Measurements from ENCODE around the gene AGAP3.

The AGAP3 gene

GRCh38 chr7:151150388-151150787 is 64.1 kb downstream of the AGAP3 start:
- no peaks in the 10 kb centered on the region for H3K4me1 ChIP-seq (ENCODE audit: insufficient read depth, low read length)
- peaks cover 31% of the 10 kb centered on the region for H3K27me3 ChIP-seq (ENCODE audit: insufficient read depth, low read length)
- H3K4me3 ChIP-seq (ENCODE audit: low read length), result no peak overlapping the region
- H3K36me3 ChIP-seq (ENCODE audit: insufficient read depth, low read depth, low read length), result no peaks in the 10 kb centered on the region
- no peak overlapping the region for H3K9ac ChIP-seq (ENCODE audit: low read depth, low read length)
- no peaks in the 10 kb centered on the region for H3K9me3 ChIP-seq (ENCODE audit: insufficient read depth, low read depth, low read length)
- H3K27ac ChIP-seq (ENCODE audit: low read length), result no peak overlapping the region

GRCh38 chr7:151152643-151153513 is 66.6 kb downstream of the AGAP3 start:
- no peaks in the 10 kb centered on the region for H3K36me3 ChIP-seq (ENCODE audit: insufficient read depth, low read depth, low read length)
- no peaks in the 10 kb centered on the region for H3K4me1 ChIP-seq (ENCODE audit: insufficient read depth, low read length)
- no peaks in the 10 kb centered on the region for H3K9me3 ChIP-seq (ENCODE audit: insufficient read depth, low read depth, low read length)
- no peak overlapping the region for H3K4me3 ChIP-seq (ENCODE audit: low read length)
- H3K27ac ChIP-seq (ENCODE audit: low read length), result no peak overlapping the region
- H3K27me3 ChIP-seq (ENCODE audit: insufficient read depth, low read length), result peaks cover 43% of the 10 kb centered on the region
- H3K9ac ChIP-seq (ENCODE audit: low read depth, low read length), result no peak overlapping the region

GRCh38 chr7:151157645-151158329 is 71.5 kb downstream of the AGAP3 start:
- Histone ChIP-seq H3K9ac (ENCODE audit: low read depth, low read length) (no peak overlapping the region), H3K27ac (ENCODE audit: low read length) (no peak overlapping the region), H3K4me1 (ENCODE audit: insufficient read depth, low read length) (no peaks in the 10 kb centered on the region), H3K36me3 (ENCODE audit: insufficient read depth, low read depth, low read length) (no peaks in the 10 kb centered on the region), H3K27me3 (ENCODE audit: insufficient read depth, low read length) (peaks cover 61% of the 10 kb centered on the region), H3K9me3 (ENCODE audit: insufficient read depth, low read depth, low read length) (no peaks in the 10 kb centered on the region), H3K4me3 (ENCODE audit: low read length) (no peak overlapping the region)

- no peaks in the 10 kb centered on the region for H3K9me3 ChIP-seq (ENCODE audit: insufficient read depth, low read depth, low read length)
- no peak overlapping the region for H3K27ac ChIP-seq (ENCODE audit: low read length)
- H3K27me3 ChIP-seq (ENCODE audit: insufficient read depth, low read length), result peaks cover 95% of the 10 kb centered on the region
- H3K4me3 ChIP-seq (ENCODE audit: low read length), result no peak overlapping the region
- no peaks in the 10 kb centered on the region for H3K4me1 ChIP-seq (ENCODE audit: insufficient read depth, low read length)
- H3K36me3 ChIP-seq (ENCODE audit: insufficient read depth, low read depth, low read length), result no peaks in the 10 kb centered on the region
- no peak overlapping the region for H3K9ac ChIP-seq (ENCODE audit: low read depth, low read length)
Measured at GRCh38 chr7:151161757-151162156, 75.5 kb downstream of the AGAP3 start.

GRCh38 chr7:151166629-151167196 is 80.4 kb downstream of the AGAP3 start:
- Histone ChIP-seq H3K9me3 (ENCODE audit: insufficient read depth, low read depth, low read length) (no peaks in the 10 kb centered on the region), H3K4me1 (ENCODE audit: insufficient read depth, low read length) (0 out of 2 replicates have a peak, but pooled peaks cover 3% of the 10 kb centered on the region), H3K27ac (ENCODE audit: low read length) (no peak overlapping the region), H3K9ac (ENCODE audit: low read depth, low read length) (no peak overlapping the region), H3K27me3 (ENCODE audit: insufficient read depth, low read length) (peaks cover 99% of the 10 kb centered on the region), H3K4me3 (ENCODE audit: low read length) (peak overlapping the region; percentile 59; the same call in 1 of the 2 replicates), H3K36me3 (ENCODE audit: insufficient read depth, low read depth, low read length) (no peaks in the 10 kb centered on the region)

GRCh38 chr7:151167197-151167961 is 81.1 kb downstream of the AGAP3 start, which contains the start of gene GBX1:
Gene GBX1 (minus strand): TSS chr7:151167694. CDS start chr7:151167548, 146 bp downstream.
- Histone ChIP-seq H3K27ac (ENCODE audit: low read length) (no peak within 1 kb of the TSS), H3K9ac (ENCODE audit: low read depth, low read length) (no peak within 1 kb of the TSS), H3K27me3 (ENCODE audit: insufficient read depth, low read length) (peaks cover 99% of the 10 kb centered on the region), H3K4me1 (ENCODE audit: insufficient read depth, low read length) (0 out of 2 replicates have a peak, but pooled peaks cover 3% of the 10 kb centered on the region), H3K36me3 (ENCODE audit: insufficient read depth, low read depth, low read length) (no peaks in the 10 kb centered on the region), H3K4me3 (ENCODE audit: low read length) (peak within 1 kb of the TSS; percentile 59), H3K9me3 (ENCODE audit: insufficient read depth, low read depth, low read length) (no peaks in the 10 kb centered on the region)

- Histone ChIP-seq H3K27ac (ENCODE audit: low read length) (no peak overlapping the region), H3K27me3 (ENCODE audit: insufficient read depth, low read length) (peaks cover 98% of the 10 kb centered on the region), H3K36me3 (ENCODE audit: insufficient read depth, low read depth, low read length) (no peaks in the 10 kb centered on the region), H3K9me3 (ENCODE audit: insufficient read depth, low read depth, low read length) (no peaks in the 10 kb centered on the region), H3K4me1 (ENCODE audit: insufficient read depth, low read length) (0 out of 2 replicates have a peak, but pooled peaks cover 3% of the 10 kb centered on the region), H3K9ac (ENCODE audit: low read depth, low read length) (no peak overlapping the region), H3K4me3 (ENCODE audit: low read length) (peak overlapping the region; percentile 59)
Measured at GRCh38 chr7:151168003-151168786, 81.9 kb downstream of the AGAP3 start.

GRCh38 chr7:151168787-151169162 is 82.5 kb downstream of the AGAP3 start:
- H3K9me3 ChIP-seq (ENCODE audit: insufficient read depth, low read depth, low read length), result no peaks in the 10 kb centered on the region
- H3K4me3 ChIP-seq (ENCODE audit: low read length), result no peak overlapping the region
- peaks cover 98% of the 10 kb centered on the region for H3K27me3 ChIP-seq (ENCODE audit: insufficient read depth, low read length)
- no peaks in the 10 kb centered on the region for H3K36me3 ChIP-seq (ENCODE audit: insufficient read depth, low read depth, low read length)
- H3K9ac ChIP-seq (ENCODE audit: low read depth, low read length), result no peak overlapping the region
- 0 out of 2 replicates have a peak, but pooled peaks cover 3% of the 10 kb centered on the region for H3K4me1 ChIP-seq (ENCODE audit: insufficient read depth, low read length)
- H3K27ac ChIP-seq (ENCODE audit: low read length), result no peak overlapping the region

GRCh38 chr7:151172273-151173141 is 86.2 kb downstream of the AGAP3 start:
- Histone ChIP-seq H3K4me1 (ENCODE audit: insufficient read depth, low read length) (0 out of 2 replicates have a peak, but pooled peaks cover 3% of the 10 kb centered on the region), H3K27ac (ENCODE audit: low read length) (no peak overlapping the region), H3K27me3 (ENCODE audit: insufficient read depth, low read length) (peaks cover 88% of the 10 kb centered on the region), H3K9me3 (ENCODE audit: insufficient read depth, low read depth, low read length) (no peaks in the 10 kb centered on the region), H3K36me3 (ENCODE audit: insufficient read depth, low read depth, low read length) (no peaks in the 10 kb centered on the region), H3K9ac (ENCODE audit: low read depth, low read length) (no peak overlapping the region), H3K4me3 (ENCODE audit: low read length) (no peak overlapping the region)
